ENCODE data around the gene ZNF324B. TPM values are rescaled to one million over a fixed set of nuclear protein-coding genes. Genes with fewer than 3 reads are reported as not detected.
A peak's percentile ranks its signal among the peaks of the same experiment; 100 is the strongest.

Gene ZNF324B
- total and polyA plus RNA-seq, 2 of the 4 experiments (the other 2 are of a cell fraction): 3.5 to 4.1 TPM

DNA sequence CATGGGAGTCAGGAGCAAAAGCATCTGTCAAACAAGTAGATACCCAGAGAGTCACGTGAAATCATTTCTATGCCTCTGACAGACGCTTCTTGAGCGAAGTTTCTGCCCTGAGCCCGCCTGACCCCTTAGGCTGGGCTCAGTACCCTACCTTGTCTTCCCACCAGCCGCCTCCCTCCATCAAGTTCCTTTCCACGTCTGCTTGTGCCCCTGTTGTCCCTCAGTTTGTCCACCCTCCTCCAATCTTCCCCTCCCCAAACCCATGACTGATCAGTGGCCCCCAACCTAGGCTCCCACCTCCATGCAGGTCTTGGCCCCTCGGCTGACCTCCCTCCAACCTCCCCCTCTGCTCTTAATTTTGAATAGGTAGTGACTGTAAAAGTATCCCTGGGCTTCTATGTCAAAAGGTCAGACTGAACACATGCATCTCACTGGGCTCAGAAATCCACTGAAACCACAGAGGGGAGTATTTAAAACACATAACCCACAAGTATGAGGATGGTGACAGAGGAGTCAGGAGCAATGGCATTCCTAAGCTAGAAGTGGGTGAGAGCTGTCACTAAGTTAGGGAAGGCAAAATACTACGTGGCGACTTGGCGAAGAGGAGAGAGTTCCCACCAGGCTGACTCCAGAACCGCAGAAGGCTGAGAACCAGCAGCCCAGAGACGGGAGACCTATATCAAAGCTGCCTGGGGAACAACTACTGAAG, 23.0 kb downstream of the ZNF324B start:
- Histone ChIP-seq H4K5ac (ENCODE audit: low read depth, low read length) (no peak overlapping the region; the same call in 1 of the 2 replicates), H3K23ac (ENCODE audit: low read depth, low read length) (no peak overlapping the region), H3K4ac (ENCODE audit: low read depth, low read length) (peak overlapping the region; percentile 74; the same call in 1 of the 2 replicates), H3K79me1 (ENCODE audit: low read depth in 1 of 2, low read length in 2 of 2) (peaks cover 8 to 49% of the 10 kb centered on the region in 2 experiments), H3K9me3 (ENCODE audit: control insufficient read depth, insufficient read depth, low read length) (no peaks in the 10 kb centered on the region), H3K18ac (ENCODE audit: low read depth, low read length) (no peak overlapping the region), H2AFZ (replicated peaks; ENCODE audit: low read length, poor library complexity) (no peak overlapping the region), H3K9me1 (ENCODE audit: insufficient read depth, low read length) (peaks cover 31% of the 10 kb centered on the region), H2BK20ac (ENCODE audit: low read depth, low read length) (0 out of 2 replicates have a peak overlapping the region, but pooled peaks have one; percentile 6), H3K27me3 (ENCODE audit: control insufficient read depth, insufficient read depth, low read length) (no peaks in the 10 kb centered on the region), H4K20me1 (ENCODE audit: insufficient read depth, low read length) (peaks cover 17% of the 10 kb centered on the region), H2BK120ac (ENCODE audit: low read depth, low read length) (peak overlapping the region; percentile 38; the same call in 1 of the 2 replicates), H3K36me3 (ENCODE audit: control insufficient read depth, insufficient read depth, low read length) (peaks cover 29% of the 10 kb centered on the region), H3K27ac (ENCODE audit: insufficient read depth, low read length) (peak overlapping the region; percentile 21; the same call in 1 of the 2 replicates), H2AK9ac (replicated peaks; ENCODE audit: low read depth, low read length, poor library complexity) (peak overlapping the region; percentile 92), H3K4me3 (ENCODE audit: insufficient read depth, low read depth, low read length) (no peak overlapping the region), H3K4me1 (ENCODE audit: control insufficient read depth, insufficient read depth, low read length) (peaks cover 19% of the 10 kb centered on the region), H4K91ac (ENCODE audit: insufficient read depth, low read depth, low read length) (peak overlapping the region; percentile 43; the same call in 1 of the 2 replicates), H3K14ac (replicated peaks; ENCODE audit: low read depth, low read length) (no peak overlapping the region), H2AK5ac (ENCODE audit: low read depth, low read length) (peak overlapping the region; percentile 36; the same call in 1 of the 2 replicates), H2BK5ac (ENCODE audit: low read depth, low read length, poor library complexity, severe bottlenecking) (peak overlapping the region; percentile 25), H3K4me2 (ENCODE audit: low read depth, low read length) (peak overlapping the region; percentile 83), H3K56ac (ENCODE audit: extremely low read depth, insufficient read depth, low read length) (peak overlapping the region; percentile 49; the same call in 1 of the 2 replicates), H4K8ac (ENCODE audit: low read depth in 2 of 2, low read length in 2 of 2) (peak overlapping the region in 1 of 2 experiments; percentile 82; a peak in 1 of 4 replicates), H2BK15ac (ENCODE audit: low read depth, low read length) (no peak overlapping the region; the same call in 2 of the 3 replicates), H3K9ac (ENCODE audit: low read depth, low read length) (no peak overlapping the region)
- ATAC-seq (ENCODE audit: low read depth) (peak; percentile 2; the same call in 1 of the 2 replicates), DNase-seq (peak; percentile 87)
- CTCF ChIA-PET: no interaction called here
- TF ChIP-seq FOS (IDR thresholded peaks at IDR 0.05; ENCODE audit: low read depth, low read length): 0 out of 2 replicates have a peak, but pooled peaks have one; percentile 10
- TF ChIP-seq RFX5 (IDR thresholded peaks at IDR 0.05; ENCODE audit: low read depth, low read length): no peak
- TF ChIP-seq, protein P1, sequence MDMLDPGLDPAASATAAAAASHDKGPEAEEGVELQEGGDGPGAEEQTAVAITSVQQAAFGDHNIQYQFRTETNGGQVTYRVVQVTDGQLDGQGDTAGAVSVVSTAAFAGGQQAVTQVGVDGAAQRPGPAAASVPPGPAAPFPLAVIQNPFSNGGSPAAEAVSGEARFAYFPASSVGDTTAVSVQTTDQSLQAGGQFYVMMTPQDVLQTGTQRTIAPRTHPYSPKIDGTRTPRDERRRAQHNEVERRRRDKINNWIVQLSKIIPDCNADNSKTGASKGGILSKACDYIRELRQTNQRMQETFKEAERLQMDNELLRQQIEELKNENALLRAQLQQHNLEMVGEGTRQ (IDR thresholded peaks at IDR 0.05; ENCODE audit: low read depth, low read length): no peak
- peak; percentile 90 for TF ChIP-seq RCOR1 (IDR thresholded peaks at IDR 0.05; ENCODE audit: insufficient replicate concordance, low read length)
- peak; percentile 76 for TF ChIP-seq BHLHE40 (IDR thresholded peaks at IDR 0.05; ENCODE audit: low read depth, low read length)
- intact Hi-C loops (cut with micrococcal nuclease) (no loop called here), dilution Hi-C loops (cut with HindIII; ENCODE audit: low sequenced_read_pairs, unreplicated experiment) (no loop called here), in situ Hi-C loops (cut with MboI; ENCODE audit: low sequenced_read_pairs) (no loop called here)
- WGBS, 2 experiments (ENCODE audit: extremely low coverage in 2 of 2, insufficient read length in 1 of 2): 56% methylated on average over 7 of the region's 12 CpGs; no CpG with 5 or more reads in 1 of the 2 experiments
- BruUV-seq (replicated peaks): no TSS peak
- POLR2A ChIA-PET (ENCODE audit: unreplicated experiment): no interaction called here
